GM18517 (cell line): Measurements from ENCODE around the gene EIF4B.
"Not testable (repeated sequence)": the region's sequence is repeated elsewhere in the genome, so short reads cannot be mapped to it uniquely, and the experiment has no call there.

Source experiments
- ATAC-seq: cut with Tn5 transposase; IDR thresholded peaks from one replicate; pipeline ENCODE4 v1.9.1; 2021; ENCODE audit warnings: mild to moderate bottlenecking, moderate library complexity; ENCODE audit not compliant: unreplicated experiment

The EIF4B gene

GRCh38 chr12:52993558-52993869, 12.7 kb upstream of the EIF4B start:
- no peak for ATAC-seq

GRCh38 chr12:53004178-53004577, 2.1 kb upstream of the EIF4B start:
- ATAC-seq, result no peak

- no peak for ATAC-seq
These were observed 1.7 kb upstream of the EIF4B start for GRCh38 chr12:53004582-53004981.

- ATAC-seq, result no peak
These were observed 856 bp upstream of the EIF4B start for GRCh38 chr12:53005215-53005985.

GRCh38 chr12:53006810-53007309, 604 bp downstream of the EIF4B start:
- no peak for ATAC-seq

DNA sequence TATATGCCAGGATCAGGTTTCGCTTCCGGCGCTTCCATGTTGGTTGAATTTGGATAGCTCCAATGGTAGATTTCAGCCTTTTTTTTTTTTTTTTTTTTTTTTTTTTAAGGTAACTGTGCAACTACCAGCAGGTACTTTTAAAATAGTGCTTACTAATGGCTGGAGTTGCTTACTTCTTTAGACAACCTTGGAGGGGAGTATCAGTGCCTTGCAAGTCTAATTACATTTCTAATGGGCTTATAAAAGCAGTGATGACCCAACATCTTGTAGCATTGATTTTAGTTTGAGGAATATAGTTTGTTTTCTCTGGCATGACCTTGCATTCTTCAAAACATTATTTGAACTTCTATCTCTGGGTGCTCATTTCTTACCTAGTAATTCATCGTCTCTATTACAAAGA, 1.1 kb downstream of the EIF4B start:
- ATAC-seq, result no peak

- ATAC-seq, result not testable (repeated sequence)
These were observed 2.5 kb downstream of the EIF4B start for GRCh38 chr12:53008760-53009159.

- ATAC-seq, result no peak
These were observed 4.7 kb downstream of the EIF4B start for GRCh38 chr12:53010955-53011354.

DNA sequence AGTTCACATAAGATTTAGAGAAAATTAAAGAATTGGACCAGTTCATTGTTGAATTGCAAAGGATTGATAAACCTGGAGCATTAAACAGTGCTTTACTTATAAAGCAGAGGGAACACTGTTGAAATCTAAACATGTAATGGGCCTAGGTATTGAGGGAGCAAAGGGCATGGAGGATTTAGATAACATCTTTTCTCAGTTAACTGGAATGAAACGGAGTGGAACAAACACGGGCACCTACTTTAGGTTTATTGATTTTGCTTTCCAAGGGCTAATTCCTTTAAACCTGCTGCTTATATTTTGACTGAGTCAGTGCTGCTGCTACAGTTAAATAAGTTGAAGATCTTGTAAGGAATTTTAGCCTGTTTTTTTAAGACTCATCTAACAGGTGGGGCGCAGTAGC, 5.6 kb downstream of the EIF4B start:
- no peak for ATAC-seq

GRCh38 chr12:53012928-53013327, 6.7 kb downstream of the EIF4B start:
- ATAC-seq, result no peak

DNA sequence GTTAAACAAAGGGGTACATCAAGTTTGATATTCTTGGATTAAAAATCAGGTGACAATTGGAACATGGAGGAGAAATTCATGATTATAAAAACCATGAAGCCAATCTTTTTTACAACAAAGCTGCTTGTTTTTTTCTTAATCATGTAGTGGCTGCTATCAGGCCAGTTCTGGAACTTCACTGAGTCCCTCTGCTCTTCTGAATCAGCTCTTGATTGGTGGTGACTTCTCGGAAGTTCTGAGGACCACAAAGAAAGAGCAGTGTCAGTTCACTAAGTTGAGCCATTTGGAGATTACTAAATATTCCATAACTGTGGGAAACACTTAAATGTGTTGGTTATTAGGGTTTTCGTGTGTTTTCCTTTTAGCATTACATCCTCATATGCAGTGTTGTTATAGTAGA, 8.5 kb downstream of the EIF4B start:
- ATAC-seq, result no peak

DNA sequence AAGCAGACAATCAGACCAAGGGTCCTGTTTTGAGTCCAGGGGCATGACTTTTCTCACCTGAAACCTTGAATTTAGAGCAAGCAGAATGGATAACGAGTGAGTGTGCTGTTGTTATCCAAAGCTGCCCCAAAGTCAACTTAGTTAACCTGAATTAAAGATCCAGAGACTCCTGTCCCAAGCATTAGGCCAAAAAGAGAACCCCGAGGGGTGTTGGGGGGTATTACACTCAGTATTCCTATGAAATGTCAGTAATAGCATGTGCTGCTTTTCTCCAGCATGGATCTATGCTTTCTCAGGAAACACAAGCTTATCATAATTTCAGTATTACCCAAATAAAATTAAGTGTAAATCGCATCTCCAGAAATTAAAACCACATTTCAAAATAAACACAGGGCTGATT, 19.0 kb downstream of the EIF4B start:
- no peak for ATAC-seq

DNA sequence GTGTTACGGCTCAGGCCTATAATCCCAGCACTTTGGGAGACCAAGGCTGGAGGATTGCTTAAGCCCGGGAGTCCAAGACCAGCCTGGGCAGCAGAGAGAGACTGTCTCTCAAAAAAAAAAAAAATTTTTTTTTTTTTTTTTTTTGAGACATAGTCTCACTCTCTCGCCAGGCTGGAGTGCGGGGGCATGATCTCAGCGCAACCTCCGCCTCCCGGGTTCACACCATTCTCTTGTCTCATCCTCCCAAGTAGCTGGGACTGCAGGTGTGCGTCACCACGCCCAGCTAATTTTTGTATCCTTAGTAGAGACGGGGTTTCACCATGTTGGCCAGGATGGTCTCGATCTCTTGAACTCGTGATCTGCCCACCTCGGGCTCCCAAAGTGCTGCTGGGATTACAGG, 20.8 kb downstream of the EIF4B start:
- ATAC-seq, result not testable (repeated sequence)

GRCh38 chr12:53031616-53032015, 25.4 kb downstream of the EIF4B start:
- ATAC-seq, result no peak

GRCh38 chr12:53033832-53034231, 27.6 kb downstream of the EIF4B start:
- ATAC-seq, result not testable (repeated sequence)

- ATAC-seq, result no peak
These were observed 28.2 kb downstream of the EIF4B start for GRCh38 chr12:53034459-53034858.

- ATAC-seq, result no peak
These were observed 30.5 kb downstream of the EIF4B start for GRCh38 chr12:53036802-53037201.

DNA sequence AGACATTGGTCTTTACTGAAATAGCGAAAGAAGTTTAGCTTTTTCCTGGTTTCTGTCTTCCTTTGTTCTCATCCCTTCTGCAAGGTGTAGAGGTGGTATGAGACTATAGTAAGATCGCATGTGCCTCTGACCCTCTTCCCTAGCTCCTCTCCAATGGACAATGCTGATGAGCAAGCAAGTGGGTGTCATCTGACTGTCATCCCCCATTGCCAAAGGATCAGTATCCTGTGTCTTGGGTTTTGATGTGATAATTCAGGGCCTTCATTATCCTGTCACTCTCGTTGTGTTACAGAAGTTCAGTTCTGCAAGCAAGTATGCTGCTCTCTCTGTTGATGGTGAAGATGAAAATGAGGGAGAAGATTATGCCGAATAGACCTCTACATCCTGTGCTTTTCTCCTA, 33.6 kb downstream of the EIF4B start:
- no peak for ATAC-seq

DNA sequence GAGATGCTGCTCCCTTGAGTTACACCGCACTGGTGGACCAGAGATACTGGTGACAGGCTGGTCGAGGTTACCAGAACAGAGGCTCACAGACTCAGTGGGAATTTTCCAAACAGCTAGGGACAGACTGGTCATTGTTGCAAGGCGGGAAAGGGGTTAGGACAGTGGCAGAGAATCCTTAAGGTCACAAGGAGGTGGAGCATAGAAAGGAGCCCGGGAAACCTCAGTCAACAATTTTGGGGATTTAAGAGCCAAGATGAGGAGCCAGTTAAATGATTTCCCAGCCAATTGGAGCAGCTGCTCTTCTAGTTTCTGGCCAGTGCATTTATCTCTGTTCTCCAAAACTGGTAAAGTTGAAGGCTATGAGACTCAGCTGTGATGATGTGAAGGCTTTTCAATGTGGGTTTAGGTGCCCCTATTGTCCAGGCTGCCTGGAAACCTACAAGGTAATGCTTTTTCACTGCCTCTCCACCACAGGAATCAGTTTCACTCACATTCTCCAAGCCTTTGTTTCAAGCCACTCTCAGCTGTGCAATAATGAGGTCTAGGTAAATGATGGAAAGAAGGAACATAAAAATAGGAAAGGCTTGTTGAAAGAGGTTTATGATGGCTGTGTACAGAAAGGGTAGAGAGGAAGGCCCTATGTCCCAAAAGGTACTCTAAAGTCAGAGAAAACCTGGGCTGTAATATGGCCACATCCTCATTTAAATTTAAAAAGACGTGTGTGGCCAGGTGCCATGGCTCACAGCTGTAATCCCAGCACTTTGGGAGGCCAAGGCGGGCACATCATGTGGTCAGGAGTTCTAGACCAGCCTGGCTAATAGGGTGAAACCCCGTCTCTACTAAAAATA, 36.6 kb downstream of the EIF4B start:
- no peak for ATAC-seq

DNA sequence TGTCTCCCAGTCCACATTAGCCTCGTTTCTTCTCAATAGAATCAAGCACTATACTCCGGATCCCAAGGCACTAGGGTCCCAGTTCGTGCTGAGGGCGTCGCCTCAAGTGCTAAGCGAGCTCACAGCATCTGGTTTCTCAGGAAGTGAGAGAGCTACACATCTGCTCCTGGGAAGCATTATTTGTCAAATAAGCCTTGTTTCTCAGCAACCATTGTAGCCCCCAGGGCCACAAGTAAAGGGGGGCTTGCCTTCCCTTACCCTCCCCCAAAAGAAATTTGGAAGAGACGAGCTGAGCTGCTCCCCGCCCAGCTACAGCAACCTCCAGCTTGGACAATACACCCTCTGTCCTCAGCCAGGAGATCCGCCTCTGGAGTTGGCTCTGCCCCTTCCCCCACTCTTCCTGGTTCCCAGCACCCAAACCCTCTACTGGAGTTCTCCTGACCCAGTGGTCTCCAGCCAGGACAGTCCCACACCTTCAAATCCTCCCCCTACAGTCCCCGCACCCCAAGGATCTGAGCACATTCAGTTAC, 37.9 kb downstream of the EIF4B start:
- no peak for ATAC-seq

- no peak for ATAC-seq
These were observed 38.8 kb downstream of the EIF4B start for GRCh38 chr12:53044896-53045695.
